GM21717 (cell line): ENCODE results near the gene KCNAB1.
"Not testable (repeated sequence)": the region's sequence is repeated elsewhere in the genome, so short reads cannot be mapped to it uniquely, and the experiment has no call there.

ENCODE experiments used
- ATAC-seq: cut with Tn5 transposase; IDR thresholded peaks from one replicate; pipeline ENCODE4 v1.9.1; 2021; ENCODE audit warnings: mild to moderate bottlenecking, moderate library complexity; ENCODE audit not compliant: unreplicated experiment

KCNAB1 gene

DNA sequence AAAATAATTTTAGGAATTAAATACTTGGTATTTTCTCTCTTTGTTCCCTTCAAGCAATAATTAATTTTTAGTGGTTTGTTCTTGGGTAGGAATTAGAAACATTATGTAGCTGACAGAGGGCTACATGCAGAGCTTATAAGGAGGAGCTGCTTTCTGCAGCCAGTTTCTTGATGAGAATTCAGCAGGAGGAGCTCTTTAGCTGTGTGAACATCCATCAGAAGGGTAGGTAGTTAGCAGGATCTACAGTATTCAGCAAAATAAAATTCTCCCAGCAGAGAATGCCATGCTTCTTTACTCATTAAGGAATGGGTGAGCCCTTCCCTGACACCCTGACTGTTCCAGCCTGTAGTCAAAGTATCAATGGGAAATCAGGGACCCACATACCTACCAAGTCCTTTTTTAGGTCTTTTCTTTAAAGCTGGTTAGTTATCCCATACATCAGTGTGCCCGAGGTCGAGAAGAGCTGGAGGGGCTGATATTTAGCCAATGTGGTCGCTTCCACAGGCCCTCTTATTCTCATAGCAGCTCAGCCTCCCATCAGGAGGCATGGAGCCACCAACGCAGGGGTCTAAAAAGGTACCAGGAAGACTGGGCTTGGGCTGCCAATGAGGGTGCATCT, 54.0 kb downstream of the KCNAB1 start:
- no peak for ATAC-seq

DNA sequence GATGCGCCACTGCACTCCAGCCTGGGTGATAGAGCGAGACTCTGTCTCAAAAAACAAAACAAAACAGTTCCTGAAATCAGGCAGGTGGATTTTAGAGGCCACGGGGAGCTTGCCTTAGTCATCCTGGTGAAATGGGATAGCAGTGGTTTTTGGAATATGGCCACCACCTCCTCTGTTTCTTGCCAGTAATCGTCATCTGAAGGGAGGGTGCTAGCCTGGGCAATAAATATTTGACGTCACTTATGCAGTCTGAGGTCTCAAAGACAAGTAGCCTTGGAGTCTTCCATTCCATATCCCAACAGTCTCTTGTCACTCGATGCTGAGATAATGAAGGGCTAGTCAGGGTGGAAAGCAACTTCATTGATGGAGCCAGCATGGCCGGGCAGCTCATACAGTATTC, 55.2 kb downstream of the KCNAB1 start:
- ATAC-seq = no peak

DNA sequence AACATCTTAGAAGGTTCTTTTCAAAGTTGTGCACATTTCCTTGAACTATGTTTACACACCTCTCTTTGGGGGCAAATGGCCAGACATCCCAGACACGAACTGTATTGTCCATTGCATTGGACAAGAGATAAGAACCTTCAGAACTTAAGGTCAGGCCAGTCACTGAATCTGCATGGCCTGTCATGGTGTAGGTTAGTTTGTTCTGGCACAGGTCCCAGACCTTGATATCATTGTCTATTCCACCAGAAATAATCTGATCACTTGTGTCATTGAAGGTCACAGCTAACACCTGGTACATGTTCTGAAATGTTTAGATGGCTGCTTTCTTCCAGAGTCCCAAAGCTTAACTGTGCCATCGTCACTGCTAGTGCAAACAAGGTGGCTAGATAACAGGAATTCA, 55.7 kb downstream of the KCNAB1 start:
- no peak for ATAC-seq

DNA sequence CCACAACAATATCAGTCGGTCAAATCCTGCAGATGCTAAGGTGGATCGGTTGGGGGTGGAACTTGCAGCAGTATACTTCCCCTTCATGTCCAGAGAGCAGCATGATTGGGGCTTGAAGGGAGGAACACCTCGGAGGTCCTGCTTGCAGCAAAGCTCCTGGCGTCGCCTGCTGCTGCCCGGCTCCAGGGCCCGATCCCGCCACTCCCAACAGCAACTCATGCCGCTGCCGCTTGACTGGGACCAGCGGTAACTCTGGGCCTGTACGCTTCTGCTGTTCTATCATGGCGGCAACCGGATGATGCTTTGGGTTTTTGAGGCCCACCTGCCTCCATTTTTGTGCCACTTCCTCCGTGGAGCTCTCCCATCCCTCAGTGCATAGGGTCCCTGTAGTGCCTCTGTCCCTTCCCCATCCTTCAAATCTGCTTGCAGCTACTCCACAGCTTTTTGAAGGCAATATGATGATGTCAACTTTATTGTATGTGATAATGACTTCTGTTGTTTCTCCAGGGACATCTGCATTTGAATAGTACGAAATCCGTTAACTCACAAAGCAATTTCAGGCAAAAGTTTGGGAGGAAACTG, 56.3 kb downstream of the KCNAB1 start:
- ATAC-seq = no peak

DNA sequence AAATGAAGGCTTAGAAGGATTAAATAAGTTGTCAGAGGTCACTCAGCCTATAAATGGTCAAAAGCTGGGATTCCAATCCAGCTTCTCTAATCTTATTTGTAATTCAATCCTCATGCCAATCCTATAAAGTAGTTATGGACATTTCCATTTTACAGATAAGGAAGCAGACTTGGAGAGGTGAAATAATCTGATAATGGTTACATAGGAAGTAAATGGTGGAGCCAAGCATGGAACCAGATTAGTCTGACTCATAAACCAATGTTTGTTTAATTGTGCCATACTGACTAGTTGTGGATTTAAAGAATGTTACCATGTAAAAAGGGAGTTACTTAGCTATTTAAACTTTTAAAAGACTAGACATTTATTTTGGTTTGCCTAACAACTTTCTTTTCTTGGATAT, 59.7 kb downstream of the KCNAB1 start:
- no peak for ATAC-seq

DNA sequence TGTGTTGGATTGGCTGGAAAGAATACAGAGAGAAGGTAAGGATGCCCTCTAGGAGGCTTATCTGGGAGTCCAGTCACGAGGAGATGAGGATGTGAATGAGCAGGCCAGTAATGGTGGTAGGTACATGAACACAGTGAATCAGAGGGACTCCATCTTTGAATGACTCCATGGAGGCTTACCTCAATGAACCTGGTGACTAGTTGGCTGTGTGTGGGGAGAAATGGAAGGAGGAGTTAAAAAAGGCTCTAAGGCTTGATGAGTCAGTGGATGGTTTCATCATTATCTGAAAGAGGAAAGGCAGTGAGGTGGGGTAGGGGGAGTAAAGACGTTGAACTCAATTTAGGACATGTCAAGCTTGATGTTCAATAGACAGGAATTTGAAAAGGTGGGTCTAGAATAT, 61.1 kb downstream of the KCNAB1 start:
- no peak for ATAC-seq

DNA sequence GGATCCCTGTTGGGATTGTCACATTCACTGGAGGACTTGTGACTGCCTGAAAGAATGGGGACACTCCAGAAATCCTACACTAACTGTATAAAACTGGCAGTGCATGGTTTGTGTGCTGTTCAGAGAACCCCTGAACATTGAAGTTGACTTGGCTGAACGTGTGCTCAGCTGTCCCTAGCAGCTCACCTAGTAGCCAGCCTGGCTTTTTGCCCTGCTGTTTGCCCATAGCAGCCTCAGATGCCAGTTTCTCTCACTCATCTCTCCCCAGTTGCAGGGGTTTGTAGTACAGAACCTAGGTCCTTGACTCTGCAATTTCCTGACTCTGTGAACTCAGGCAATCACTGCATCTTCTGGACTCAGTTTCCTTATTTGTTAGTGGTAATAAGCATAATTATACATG, 63.0 kb downstream of the KCNAB1 start:
- no peak for ATAC-seq

DNA sequence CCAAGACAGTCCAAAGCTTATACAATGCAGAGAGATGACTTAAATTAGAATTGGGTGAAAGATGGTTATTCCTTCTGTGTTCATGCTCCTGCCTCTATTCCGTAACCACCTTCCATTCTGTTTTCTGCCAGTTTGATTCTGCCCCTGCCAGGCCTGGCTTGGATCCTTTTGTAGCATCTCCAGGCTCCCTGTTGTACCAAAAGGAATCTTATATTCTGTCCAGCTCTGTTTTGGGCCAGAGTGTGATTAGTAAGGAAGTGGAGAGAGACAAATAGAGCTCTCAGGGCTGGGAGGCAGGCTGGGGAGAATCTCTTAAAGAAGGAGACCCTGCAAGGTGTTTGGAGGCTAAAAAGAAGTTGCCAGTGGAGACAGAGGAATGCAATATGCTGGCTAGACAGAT, 63.8 kb downstream of the KCNAB1 start:
- ATAC-seq = no peak

DNA sequence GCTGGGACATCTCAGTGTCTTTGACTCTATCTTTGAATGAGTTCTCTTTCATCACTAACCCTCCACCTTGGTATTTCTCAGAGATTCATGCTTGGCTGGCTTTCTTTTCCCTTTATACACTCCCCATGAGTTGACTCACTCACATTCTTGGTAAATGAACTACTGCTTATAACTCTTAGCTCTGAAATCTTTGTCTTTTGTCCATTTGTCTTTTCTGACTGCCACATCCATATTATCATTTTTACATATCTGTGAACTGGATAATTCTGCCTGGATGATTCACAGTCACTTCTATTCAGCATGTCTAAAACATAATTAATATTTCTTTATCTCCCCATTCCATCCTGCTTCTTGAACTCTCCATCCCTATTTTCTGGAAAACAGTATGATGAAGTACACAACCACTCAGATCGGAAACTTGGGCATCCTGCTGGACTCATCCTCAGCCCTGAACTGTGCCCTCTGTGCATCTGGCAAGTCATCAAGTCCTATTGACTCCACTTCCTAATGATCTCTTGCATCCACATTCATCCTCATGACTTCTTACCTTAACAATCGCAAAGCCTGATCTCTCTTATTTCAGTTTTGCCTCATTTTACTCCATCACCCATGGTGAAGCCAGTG, 66.9 kb downstream of the KCNAB1 start:
- ATAC-seq = no peak

DNA sequence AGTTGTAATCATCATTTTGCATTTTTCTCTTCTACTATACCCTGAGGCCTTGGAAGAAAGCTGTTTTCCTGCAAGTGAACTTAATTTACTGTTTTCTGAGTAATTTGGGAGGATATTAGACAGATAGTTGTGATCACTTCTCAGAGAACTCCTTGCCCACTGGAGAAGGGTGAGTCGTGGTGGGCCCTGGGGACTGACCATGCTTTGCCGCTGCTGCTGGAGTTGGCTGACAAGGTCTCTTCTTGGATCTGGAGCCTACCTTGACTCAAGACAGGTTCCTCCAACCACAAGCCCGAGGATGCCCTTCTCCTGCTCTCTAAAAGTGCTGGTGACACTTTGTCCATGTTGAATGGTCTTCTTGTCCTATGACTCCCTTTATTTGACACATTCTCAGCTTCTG, 68.4 kb downstream of the KCNAB1 start:
- ATAC-seq = no peak

DNA sequence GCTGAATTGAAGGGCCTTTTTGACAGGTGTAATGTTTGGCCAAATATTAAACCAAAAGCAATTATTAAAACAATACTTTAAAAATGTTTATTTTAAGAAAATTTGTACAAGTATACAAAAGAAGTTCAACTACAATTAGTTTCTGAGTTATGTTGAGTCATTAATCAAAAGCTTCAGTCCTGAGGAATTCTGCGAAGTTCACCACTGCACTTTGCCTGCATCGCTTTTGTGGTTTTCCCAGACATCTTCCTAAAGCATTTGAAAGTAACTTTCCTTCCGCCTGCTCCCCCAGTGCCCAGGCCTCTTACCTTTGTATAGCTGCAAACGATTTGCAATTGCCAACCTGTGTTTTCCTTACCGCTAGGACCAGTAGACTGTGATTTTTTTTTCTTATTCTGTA, 69.5 kb downstream of the KCNAB1 start:
- ATAC-seq = no peak

DNA sequence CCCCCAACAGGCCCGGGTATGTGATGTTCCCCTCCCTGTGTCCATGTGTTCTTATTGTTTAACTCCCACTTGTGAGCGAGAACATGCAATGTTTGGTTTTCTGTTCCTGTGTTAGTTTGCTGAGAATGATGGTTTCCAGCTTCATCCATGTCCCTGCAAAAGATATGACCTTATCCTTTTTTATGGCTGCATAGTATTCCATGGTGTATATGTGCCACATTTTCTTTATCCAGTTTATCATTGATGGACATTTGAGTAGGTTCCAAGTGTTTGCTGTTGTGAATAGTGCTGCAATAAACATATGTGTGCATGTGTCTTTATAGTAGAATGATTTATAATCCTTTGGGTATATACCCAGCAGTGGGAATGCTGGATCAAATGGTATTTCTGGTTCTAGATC, 74.6 kb downstream of the KCNAB1 start:
- not testable (repeated sequence) for ATAC-seq

DNA sequence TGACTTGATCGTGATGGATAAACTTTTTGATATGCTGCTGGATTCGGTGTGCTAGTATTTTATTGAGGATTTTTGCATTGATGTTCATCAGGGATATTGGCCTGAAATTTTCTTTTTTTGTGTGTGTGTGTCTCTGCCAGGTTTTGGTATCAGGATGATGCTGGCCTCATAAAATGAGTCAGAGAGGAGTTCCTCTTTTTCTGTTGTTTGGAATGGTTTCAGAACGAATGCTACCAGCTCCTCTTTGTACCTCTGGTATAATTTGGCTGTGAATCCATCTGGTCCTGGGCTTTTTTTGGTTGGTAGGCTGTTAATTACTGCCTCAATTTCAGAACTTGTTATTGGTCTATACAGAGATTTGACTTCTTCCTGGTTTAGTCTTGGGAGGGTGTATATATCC, 76.8 kb downstream of the KCNAB1 start:
- ATAC-seq = not testable (repeated sequence)

DNA sequence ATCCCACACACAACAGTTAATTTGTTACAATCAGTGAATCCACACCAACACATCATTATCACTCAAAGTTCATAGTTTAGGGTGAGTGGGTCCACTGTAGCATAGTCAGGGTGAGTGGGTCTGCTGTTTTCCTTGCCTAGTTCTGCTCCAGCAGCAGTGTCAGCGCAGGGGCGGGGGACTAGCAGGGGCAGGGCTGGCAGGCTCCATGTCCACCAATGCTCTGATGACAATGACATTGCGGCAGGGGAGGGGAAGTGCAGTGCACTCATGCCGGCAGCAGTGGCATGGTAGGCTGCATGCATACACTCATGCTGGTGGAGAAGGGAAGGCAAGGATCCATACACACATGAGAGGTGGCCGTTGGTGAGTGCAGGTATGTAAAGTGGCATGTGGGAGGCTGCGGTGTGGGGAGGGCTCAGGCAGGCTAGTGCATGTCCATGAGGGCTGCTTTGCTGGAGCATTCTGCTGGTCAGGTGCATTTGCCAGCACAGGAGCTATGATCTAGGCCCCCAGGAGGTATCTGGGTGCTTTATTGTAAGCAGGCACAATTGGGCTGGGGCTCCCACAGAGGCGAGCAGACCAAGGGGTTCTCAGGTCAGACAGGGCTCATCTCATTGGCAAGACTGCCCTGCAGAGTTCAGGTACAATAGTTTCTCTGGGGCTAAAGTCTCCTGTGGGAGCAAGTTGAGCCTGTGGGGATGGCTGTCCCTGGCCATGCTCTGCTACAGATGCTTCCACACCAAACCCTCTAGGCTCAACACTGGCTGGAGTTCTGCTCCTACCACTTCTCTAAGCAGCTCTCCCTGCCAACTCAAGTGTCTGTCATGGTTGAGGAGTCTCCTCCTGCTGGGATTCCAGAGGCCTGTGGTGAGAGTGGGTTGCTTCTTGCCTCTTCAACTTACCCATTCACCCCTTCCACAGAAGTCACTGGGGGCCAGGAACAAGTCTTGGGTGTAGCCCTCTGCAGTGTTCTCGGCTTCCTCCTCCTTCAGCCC, 81.3 kb downstream of the KCNAB1 start:
- no peak for ATAC-seq

DNA sequence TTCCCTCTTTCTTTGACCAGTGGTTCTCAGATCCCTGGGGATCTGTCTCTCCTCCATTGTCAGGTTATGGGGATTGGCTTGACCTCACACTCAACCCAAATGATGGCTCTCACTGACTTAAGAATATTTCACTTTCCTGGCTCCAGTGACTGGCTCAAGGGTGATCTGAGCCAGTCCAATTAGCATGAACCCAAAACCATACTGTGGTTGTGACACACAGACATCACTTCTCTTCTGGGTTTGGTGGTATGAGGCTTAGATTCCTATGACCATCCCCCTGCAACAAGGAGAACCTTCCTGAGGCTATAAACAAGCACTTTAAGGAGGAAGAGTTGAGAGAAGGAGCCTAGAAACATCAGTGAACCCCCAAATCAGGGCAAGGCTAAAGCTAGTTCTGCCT, 85.8 kb downstream of the KCNAB1 start:
- no peak for ATAC-seq

DNA sequence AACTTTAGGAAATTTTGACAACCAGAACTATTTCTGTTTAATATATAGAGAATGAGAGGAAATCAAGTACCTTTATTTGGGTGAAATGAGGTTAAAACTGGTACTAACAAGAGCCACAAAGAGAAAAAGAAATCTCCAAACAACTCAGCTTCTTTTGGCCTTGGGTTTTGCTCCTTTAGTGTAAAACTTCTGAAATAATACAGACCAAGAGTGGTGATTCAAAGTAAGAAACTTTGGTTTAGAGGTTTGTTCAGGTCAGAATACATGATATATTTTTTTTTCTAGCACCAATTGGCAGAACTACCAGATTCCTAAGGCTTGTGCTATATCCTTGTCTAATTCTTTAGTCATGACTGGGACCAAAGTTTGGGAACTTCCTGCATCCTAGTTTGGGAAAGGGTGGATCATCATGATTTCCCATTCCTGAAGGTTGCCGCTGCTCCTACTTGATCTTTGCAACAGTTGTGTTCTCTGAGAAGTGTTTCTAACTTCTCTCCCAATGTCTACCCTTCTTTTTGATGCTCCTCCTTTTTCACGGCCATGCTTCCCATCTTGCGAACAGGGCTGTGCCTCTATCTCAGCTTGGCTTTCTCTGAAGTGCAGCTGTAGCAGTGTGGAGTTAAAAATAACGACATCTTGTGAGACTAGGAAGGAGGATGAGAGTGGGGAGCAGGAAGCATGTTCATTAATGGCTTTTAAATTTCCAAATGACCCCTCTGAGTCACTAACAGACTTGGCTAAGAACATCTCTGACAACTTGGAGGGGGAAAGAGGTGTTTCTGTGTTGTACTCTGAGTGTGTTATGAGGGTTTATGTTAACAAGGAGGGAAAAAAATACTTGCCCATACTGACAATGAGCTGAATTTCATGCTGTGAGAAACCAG, 87.7 kb downstream of the KCNAB1 start:
- ATAC-seq = no peak

DNA sequence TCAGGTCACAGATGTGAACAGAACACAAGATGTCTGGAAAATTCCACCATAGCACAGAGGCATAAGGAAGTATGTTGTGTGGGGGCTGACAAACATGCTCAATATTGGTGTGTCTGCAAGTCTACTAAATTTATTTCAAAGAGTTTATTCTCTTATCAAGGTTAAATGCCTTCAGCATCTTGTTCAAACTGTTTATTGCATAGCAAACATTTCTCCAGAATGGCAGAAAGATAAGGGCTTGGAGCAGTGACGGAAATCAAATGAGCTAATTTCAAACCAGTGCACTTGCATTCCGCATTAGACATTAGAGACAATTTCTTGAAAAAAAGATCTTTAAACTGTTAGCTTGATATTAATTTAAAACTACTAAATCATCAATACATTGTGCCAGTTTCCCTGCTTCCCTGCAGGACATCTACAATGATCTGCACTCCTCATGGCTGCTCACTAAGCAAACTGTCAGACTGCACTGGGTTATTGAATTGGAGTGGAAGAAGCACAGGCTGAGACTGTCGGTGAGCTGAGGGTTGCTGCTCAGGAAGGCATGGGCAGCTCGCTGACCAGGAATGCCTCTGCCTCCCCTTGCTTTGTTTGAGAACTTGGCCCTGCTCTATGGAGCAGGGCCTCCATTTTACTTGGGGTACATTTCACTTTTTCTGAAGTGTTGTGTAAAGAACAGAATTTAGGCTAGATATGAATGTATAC, 89.4 kb downstream of the KCNAB1 start:
- ATAC-seq = no peak

DNA sequence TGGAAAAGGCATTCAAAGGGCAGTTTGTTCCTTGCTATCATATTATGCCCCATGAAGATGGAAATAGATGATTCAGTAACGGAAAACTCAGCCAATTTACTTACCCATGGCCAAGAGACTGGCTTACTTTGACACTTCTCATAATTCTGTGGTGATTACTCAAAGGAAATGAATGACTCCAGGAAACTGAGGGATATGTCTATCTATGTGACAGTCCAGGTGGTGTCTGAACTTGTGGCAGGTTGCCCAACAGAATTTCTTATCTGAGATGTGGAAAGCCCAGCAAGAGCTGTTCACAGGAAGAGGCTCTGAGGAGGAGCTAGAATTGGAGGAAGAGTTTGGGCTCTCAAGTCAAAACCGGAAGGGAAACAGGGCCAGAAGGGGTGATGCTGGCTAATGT, 91.2 kb downstream of the KCNAB1 start:
- ATAC-seq = no peak

DNA sequence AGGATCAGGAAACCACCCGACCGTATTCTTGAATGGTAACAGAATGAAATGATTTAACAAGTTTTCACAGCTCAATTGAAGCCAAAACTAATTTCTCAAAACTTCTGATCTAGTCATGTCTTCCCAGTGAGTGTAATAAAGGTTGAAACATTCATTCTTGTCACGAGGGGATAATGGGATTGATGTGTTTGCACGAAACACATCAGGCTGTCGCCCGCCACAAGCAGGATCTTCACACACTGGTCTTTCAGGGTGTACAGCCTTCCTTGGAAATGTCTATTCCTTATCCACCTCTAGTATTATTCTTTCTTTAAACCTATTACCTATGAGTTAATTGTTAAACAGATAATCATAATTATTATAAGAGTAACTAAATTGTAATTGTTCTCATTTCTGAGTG, 94.3 kb downstream of the KCNAB1 start:
- ATAC-seq = no peak

DNA sequence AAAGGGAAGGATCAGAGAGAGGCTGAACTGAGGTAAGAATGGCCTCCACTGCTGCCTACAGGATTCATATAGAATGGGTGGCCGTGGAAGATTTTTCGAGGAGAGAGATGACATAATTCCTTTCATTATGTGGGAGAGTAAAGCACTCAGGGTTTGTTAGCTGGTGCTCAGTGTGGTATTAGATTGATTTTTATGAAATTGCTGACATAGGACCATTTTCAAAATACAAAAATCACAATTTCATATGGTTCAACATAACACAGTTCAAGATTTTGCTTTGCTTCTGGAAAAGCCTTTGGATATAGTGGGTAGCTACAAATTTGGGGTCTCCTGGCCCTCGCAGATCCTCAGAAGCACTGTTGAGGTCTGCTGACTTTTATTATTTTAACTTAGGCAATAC, 95.4 kb downstream of the KCNAB1 start:
- ATAC-seq = no peak
